Endothelial cell (in vitro differentiated cells): Measurements from ENCODE around the gene PSRC1. TPM values are rescaled to one million over a fixed set of nuclear protein-coding genes. Genes with fewer than 3 reads are reported as not detected.

Experiments used
- DNase-seq: peaks from one replicate; pipeline ENCODE4 v3.0.0; 2021; ENCODE audit warnings: low spot score
- H3K27ac Mint-ChIP-seq: one replicate; pipeline ENCODE4 v1.8.0; 2021; ENCODE audit warnings: mixed read lengths, inconsistent platforms; ENCODE audit not compliant: unreplicated experiment
- H3K27me3 Mint-ChIP-seq: one replicate; pipeline ENCODE4 v1.8.0; 2021; ENCODE audit warnings: mild to moderate bottlenecking, moderate library complexity, mixed read lengths, inconsistent platforms; ENCODE audit not compliant: unreplicated experiment
- H3K36me3 Mint-ChIP-seq: one replicate; pipeline ENCODE4 v1.8.0; 2021; ENCODE audit warnings: mild to moderate bottlenecking, low read depth, mixed read lengths, inconsistent platforms; ENCODE audit not compliant: unreplicated experiment
- H3K4me1 Mint-ChIP-seq: one replicate; pipeline ENCODE4 v1.8.0; 2021; ENCODE audit warnings: mild to moderate bottlenecking, mixed read lengths, inconsistent platforms; ENCODE audit not compliant: unreplicated experiment
- H3K4me3 Mint-ChIP-seq: one replicate; pipeline ENCODE4 v1.8.0; 2021; ENCODE audit warnings: mild to moderate bottlenecking, mixed read lengths, inconsistent platforms; ENCODE audit not compliant: unreplicated experiment
- H3K9me3 Mint-ChIP-seq: one replicate; pipeline ENCODE4 v1.8.0; 2021; ENCODE audit warnings: mixed read lengths, inconsistent platforms; ENCODE audit not compliant: unreplicated experiment
- total RNA-seq: library from RNA; stranded (reverse); fragmentation: NEBNext Ultra II Directional; extraction: Animal tissue kit (Norgen Biotek cat#: 25700); gene quantifications from one replicate; pipeline ENCODE4 v1.2.1, GENCODE V29; 2021; ENCODE audit not compliant: unreplicated experiment
- TF ChIP-seq, protein P1 (sequence below): fragments of 200-600 bp; sonication (generic); IDR thresholded peaks from one replicate; pipeline ENCODE4 v1.5.0; 2021; ENCODE audit warnings: antibody characterized with exemption; ENCODE audit not compliant: unreplicated experiment

Gene PSRC1
- total RNA-seq, 1 donor from 2014 or later, result 9.7 TPM

DNA sequence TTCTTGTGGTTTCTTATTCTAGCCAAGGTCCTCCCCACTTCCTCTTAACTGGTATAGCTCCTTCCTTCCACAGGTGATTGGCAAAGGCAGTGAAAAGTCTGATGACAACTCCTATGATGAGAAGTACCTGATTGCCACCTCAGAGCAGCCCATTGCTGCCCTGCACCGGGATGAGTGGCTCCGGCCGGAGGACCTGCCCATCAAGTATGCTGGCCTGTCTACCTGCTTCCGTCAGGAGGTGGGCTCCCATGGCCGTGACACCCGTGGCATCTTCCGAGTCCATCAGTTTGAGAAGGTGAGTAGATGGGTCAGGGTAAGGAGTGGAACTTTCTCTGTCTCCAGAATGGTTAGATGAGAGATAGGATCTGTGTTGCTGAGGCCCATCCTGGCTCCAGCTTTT, 47.8 kb downstream of the PSRC1 start:
- TF ChIP-seq, protein P1, sequence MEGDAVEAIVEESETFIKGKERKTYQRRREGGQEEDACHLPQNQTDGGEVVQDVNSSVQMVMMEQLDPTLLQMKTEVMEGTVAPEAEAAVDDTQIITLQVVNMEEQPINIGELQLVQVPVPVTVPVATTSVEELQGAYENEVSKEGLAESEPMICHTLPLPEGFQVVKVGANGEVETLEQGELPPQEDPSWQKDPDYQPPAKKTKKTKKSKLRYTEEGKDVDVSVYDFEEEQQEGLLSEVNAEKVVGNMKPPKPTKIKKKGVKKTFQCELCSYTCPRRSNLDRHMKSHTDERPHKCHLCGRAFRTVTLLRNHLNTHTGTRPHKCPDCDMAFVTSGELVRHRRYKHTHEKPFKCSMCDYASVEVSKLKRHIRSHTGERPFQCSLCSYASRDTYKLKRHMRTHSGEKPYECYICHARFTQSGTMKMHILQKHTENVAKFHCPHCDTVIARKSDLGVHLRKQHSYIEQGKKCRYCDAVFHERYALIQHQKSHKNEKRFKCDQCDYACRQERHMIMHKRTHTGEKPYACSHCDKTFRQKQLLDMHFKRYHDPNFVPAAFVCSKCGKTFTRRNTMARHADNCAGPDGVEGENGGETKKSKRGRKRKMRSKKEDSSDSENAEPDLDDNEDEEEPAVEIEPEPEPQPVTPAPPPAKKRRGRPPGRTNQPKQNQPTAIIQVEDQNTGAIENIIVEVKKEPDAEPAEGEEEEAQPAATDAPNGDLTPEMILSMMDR, result no peak
- Mint-ChIP-seq H3K27ac (no peak overlapping the region), H3K36me3 (peaks cover 47% of the 10 kb centered on the region), H3K27me3 (peaks cover 2% of the 10 kb centered on the region), H3K4me1 (peaks cover 6% of the 10 kb centered on the region), H3K4me3 (no peak overlapping the region), H3K9me3 (no peaks in the 10 kb centered on the region)
- no peak for DNase-seq

GRCh38 chr1:109231066-109231465, 51.9 kb downstream of the PSRC1 start:
- no peak for DNase-seq
- TF ChIP-seq, protein P1, result no peak
- peaks cover 39% of the 10 kb centered on the region for H3K36me3 Mint-ChIP-seq
- H3K27ac Mint-ChIP-seq, result no peak overlapping the region
- H3K4me3 Mint-ChIP-seq, result no peak overlapping the region
- no peaks in the 10 kb centered on the region for H3K9me3 Mint-ChIP-seq
- no peaks in the 10 kb centered on the region for H3K27me3 Mint-ChIP-seq
- no peaks in the 10 kb centered on the region for H3K4me1 Mint-ChIP-seq

Other genes starting within 250 kb of the PSRC1 start
- 19.4 TPM for gene WDR47, start 241.0 kb downstream of the PSRC1 start, total RNA-seq
- gene TAF13, start 207.1 kb downstream of the PSRC1 start, total RNA-seq, result 33.7 TPM
- gene TMEM167B, start 192.4 kb downstream of the PSRC1 start, total RNA-seq, result 22.3 TPM
- gene ELAPOR1, start 169.0 kb downstream of the PSRC1 start, total RNA-seq, result 0.26 TPM
- 125 TPM for gene SARS1, start 69.2 kb downstream of the PSRC1 start, total RNA-seq
- 1.6 TPM for gene CELSR2, start 33.6 kb downstream of the PSRC1 start, total RNA-seq
- gene MYBPHL, start 23.9 kb upstream of the PSRC1 start, total RNA-seq, result not detected
- 49.0 TPM for gene SORT1, start 114.8 kb upstream of the PSRC1 start, total RNA-seq
- 84.9 TPM for gene PSMA5, start 143.3 kb upstream of the PSRC1 start, total RNA-seq
- gene SYPL2, start 183.4 kb upstream of the PSRC1 start, total RNA-seq, result not detected
- gene ATXN7L2, start 200.8 kb upstream of the PSRC1 start, total RNA-seq, result 3.2 TPM
- gene CYB561D1, start 210.9 kb upstream of the PSRC1 start, total RNA-seq, result 7.8 TPM
- gene AMIGO1, start 226.6 kb upstream of the PSRC1 start, total RNA-seq, result 1.2 TPM